Activated naive CD4-positive, alpha-beta T cell treated with anti-CD3 and anti-CD28 coated beads for 36 hours (primary cell): ENCODE results near the gene OTULIN. TPM values are rescaled to one million over a fixed set of nuclear protein-coding genes. Genes with fewer than 3 reads are reported as not detected.

ENCODE experiments used
- CTCF ChIA-PET: fragments of 350-600 bp; sonication (Branson Sonifier 250); formaldehyde crosslinking; loops from one replicate; lab custom pipeline; 2021; ENCODE audit warnings: antibody characterized with exemption; lab: Charles Lee
- DNase-seq: peaks from one replicate; pipeline ENCODE4 v3.0.0-alpha.2; 2020
- H3K27ac Mint-ChIP-seq: one replicate; pipeline ENCODE4 v1.8.0; 2021; ENCODE audit warnings: mild to moderate bottlenecking, mixed read lengths
- H3K27me3 Mint-ChIP-seq: one replicate; pipeline ENCODE4 v1.8.0; 2021; ENCODE audit warnings: low read depth, mixed read lengths
- H3K36me3 Mint-ChIP-seq: one replicate; pipeline ENCODE4 v1.8.0; 2021; ENCODE audit warnings: low read depth, mixed read lengths
- H3K4me1 Mint-ChIP-seq: one replicate; pipeline ENCODE4 v1.8.0; 2021; ENCODE audit warnings: low read depth, mixed read lengths
- H3K4me3 Mint-ChIP-seq: one replicate; pipeline ENCODE4 v1.8.0; 2021; ENCODE audit warnings: mild to moderate bottlenecking, moderate library complexity, mixed read lengths
- H3K9me3 Mint-ChIP-seq: one replicate; pipeline ENCODE4 v1.8.0; 2021; ENCODE audit warnings: mixed read lengths
- intact Hi-C: fragments of 100-400 bp; cut with micrococcal nuclease; formaldehyde crosslinking; loops from one replicate; pipeline ENCODE4 v1.15.1; 2023
- total RNA-seq, 2 experiments: library from RNA; stranded (reverse); gene quantifications; one replicate each; pipeline ENCODE4 v1.2.3, GENCODE V29; 2021

The OTULIN gene
- total RNA-seq, 2 experiments from 2014 or later: 46.4 to 48.0 TPM

DNA sequence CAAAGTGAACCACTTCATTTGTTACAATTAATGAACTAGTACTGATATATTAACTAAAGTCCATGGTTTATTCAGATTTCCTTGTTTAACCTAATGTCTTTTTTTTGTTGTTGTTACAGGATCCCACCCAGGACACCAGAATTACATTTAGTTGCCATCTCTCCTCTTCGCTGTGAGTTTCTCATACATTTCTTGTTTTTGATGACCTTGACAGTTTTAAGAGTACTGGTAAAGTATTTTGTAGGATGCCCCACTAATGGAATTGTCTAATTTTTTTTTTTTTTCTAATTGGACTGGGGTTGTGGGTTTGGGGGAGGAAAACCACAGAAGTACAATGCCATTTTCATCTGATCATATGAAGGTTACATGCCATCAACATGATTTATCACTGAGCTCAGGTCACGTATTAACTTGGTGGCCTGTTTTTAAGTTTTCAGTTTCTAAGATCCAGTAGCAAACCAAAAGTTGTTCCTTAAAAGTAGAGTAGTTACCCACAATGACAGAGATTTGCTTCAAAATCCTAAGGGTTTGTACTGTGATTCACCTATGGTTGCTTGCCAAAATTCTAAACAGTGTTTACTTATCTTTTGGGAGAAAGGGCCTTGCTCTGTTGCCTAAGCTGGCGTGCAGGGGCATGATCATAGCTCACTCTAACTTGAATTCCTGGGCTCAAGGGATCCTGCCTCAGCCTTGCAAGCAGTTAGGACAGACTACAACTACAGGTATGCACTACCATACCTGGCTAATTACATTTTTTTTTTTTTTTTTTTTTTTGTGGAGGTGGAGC lies 4.5 kb upstream of the OTULIN start:
- H3K27ac Mint-ChIP-seq: no peak overlapping the region
- intact Hi-C loops: loop anchor here (10.0 kb wide), 1 partner anchor 1965 kb away; no protein-coding TSS in a partner anchor
- H3K9me3 Mint-ChIP-seq: peaks cover 1% of the 10 kb centered on the region
- CTCF ChIA-PET: interaction anchor here (0.7 kb wide), 1 partner anchor 26 kb away, joined by 3 read pairs; no protein-coding TSS in a partner anchor
- peaks cover 72% of the 10 kb centered on the region for H3K4me1 Mint-ChIP-seq
- no peak overlapping the region for H3K4me3 Mint-ChIP-seq
- H3K36me3 Mint-ChIP-seq: peaks cover 21% of the 10 kb centered on the region
- no peaks in the 10 kb centered on the region for H3K27me3 Mint-ChIP-seq
- DNase-seq: no peak

DNA sequence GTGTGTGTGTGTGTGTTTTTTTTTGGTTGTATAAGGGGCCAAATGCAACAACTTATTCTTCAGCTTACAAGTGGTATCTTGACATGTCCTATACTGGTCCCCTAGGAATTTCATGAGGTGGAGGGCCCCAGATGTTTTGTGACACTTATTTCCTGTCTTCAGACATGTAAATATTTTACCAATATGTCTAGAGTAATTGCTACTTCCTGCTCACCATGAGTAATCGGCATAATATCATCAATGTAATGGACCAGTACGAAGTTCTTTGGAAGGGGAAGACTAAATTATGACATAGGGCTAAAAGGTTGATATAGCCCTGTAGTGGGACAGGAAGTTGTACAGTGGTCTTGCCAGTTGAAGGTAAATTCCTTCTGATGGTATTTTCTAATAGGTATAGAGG lies 3.7 kb upstream of the OTULIN start:
- Mint-ChIP-seq H3K4me1 (peaks cover 65% of the 10 kb centered on the region), H3K4me3 (no peak overlapping the region), H3K36me3 (peaks cover 24% of the 10 kb centered on the region), H3K27ac (no peak overlapping the region), H3K27me3 (no peaks in the 10 kb centered on the region), H3K9me3 (peaks cover 1% of the 10 kb centered on the region)
- CTCF ChIA-PET: interaction anchor here (1.9 kb wide), 1 partner anchor 12 kb away, joined by 10 read pairs; no protein-coding TSS in a partner anchor
- no peak for DNase-seq
- intact Hi-C loops: loop anchor here (10.0 kb wide), 1 partner anchor 1964 kb away; no protein-coding TSS in a partner anchor

DNA sequence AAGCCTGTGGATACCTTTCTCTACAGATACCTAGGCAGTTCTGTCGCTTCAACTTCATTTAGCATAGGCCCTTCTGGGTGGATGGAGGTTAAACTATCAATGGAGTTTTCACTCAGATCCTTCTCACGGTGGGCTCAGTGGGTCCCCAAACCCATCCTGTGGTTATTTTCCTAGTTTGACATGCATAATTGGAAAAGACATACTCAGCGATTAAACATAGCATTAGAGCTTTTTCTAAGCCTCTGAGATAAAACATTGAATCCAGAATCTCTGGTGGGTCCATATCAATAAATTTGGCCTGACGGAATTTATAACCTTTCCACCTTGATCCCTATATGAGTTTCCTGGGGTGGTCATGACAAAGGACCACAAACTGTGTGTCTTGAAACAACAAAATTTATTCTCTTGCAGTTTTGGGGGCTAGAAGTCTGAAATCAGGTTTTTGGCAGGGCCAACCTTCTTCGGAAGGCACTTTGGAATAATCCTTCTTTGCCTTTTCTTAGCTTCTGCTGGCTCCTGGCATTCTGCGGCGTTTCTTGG lies 1.7 kb upstream of the OTULIN start:
- peaks cover 39% of the 10 kb centered on the region for H3K36me3 Mint-ChIP-seq
- no peak for DNase-seq
- peak overlapping the region; percentile 52 for H3K27ac Mint-ChIP-seq
- H3K4me1 Mint-ChIP-seq: peaks cover 63% of the 10 kb centered on the region
- CTCF ChIA-PET: interaction anchor here (1.9 kb wide), 1 partner anchor 14 kb away, joined by 10 read pairs; no protein-coding TSS in a partner anchor
- H3K9me3 Mint-ChIP-seq: peaks cover 1% of the 10 kb centered on the region
- intact Hi-C loops: loop anchor here (1.0 to 10.0 kb wide), 2 partner anchors 9 to 1962 kb away; no protein-coding TSS in a partner anchor
- H3K27me3 Mint-ChIP-seq: no peaks in the 10 kb centered on the region
- H3K4me3 Mint-ChIP-seq: peak overlapping the region; percentile 96

DNA sequence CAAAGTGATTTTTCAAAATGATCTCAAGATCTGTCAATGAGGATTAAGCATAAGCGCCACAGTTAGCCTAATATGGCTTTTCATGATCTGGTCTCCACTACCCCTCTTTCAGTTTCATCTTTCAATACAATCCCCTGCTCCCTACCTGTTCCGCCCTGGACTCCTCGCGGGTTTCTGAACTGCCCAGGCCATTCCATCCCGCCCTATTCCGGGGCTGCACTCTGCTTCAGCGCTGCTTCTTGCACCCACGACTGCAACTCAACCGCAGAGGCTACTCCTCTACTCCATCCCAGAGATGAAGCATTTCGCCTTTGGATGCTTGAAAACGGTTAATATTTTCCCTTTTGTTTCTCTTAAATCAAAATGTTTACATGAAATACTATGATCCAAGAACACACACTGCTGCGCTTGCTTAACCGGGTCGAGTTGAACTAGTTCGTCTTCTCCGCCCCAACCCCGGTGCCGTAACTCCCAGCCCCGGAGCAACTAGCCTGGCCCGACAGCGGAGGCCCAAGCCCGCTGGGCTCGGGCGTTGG lies 716 bp upstream of the OTULIN start:
- H3K9me3 Mint-ChIP-seq: peaks cover 1% of the 10 kb centered on the region
- intact Hi-C loops: loop anchor here (1.0 to 10.0 kb wide), 10 partner anchors 7 to 1961 kb away; partner anchors contain the start of genes ANKH, OTULINL and TRIO
- H3K36me3 Mint-ChIP-seq: peaks cover 46% of the 10 kb centered on the region
- H3K4me1 Mint-ChIP-seq: peaks cover 70% of the 10 kb centered on the region
- peak overlapping the region; percentile 97 for H3K27ac Mint-ChIP-seq
- H3K27me3 Mint-ChIP-seq: no peaks in the 10 kb centered on the region
- H3K4me3 Mint-ChIP-seq: peak overlapping the region; percentile 96
- CTCF ChIA-PET: interaction anchor here (0.9 kb wide), 1 partner anchor 15 kb away, joined by 3 read pairs; no protein-coding TSS in a partner anchor
- DNase-seq: peak; percentile 28

DNA sequence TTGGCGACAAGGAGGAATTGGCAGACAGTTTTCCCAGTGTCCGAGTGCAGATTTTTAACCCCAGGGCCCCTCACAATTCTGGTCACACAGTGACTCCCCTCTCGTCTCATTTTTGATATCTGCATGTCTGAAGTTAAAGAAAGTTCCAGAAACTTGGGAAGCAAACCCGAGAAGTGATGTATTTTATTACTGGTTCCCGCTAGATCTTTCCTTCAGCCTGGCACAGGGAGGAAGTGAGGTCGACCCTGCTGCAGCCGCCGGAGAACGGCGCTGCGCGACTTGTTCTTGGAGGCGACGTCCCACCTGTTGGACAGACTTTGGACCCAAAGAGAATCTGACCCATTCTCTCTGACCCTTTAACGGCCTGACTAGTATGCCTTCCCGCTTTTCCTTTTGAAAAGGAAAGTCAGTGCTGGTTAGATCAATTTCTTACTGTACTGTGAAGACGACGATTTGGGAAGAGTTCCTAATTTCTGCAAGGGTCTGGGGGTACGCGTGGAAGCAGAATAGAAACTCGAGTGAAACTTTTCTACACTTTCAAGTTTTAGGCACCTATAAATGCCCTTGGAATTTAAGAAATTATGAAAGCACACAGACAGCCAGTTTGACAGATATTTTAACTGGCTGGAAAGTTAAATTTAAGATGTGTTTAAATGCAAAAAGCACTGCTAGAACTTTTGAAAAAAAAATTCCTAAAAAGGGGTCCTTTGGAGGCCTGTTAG lies 744 bp downstream of the OTULIN start:
- peaks cover 69% of the 10 kb centered on the region for H3K4me1 Mint-ChIP-seq
- DNase-seq: peak; percentile 30
- CTCF ChIA-PET: no interaction called here

DNA sequence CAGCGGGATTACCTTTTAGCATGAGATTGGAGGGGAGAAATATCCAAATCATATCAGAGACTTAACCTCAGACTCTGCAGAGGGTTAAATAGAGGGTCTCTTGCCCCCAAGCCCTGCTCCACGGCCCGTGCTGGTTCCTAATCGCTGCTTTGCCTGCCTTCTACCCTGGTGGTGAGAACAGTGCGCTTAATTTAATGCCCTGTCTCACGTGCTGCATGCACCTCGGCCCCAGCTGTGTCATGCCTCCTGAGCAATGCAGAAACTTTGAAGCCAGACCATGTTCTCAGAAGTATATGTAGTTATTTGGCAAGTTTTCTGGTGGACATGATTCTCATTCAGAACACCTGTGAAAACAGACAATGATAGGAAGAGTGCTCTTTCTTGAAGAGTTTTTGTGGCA lies 1.4 kb downstream of the OTULIN start:
- peak; percentile 79 for DNase-seq
- peak overlapping the region; percentile 94 for H3K27ac Mint-ChIP-seq
- CTCF ChIA-PET: no interaction called here
- H3K4me1 Mint-ChIP-seq: peaks cover 69% of the 10 kb centered on the region
- H3K9me3 Mint-ChIP-seq: peaks cover 1% of the 10 kb centered on the region
- peak overlapping the region; percentile 96 for H3K4me3 Mint-ChIP-seq
- H3K36me3 Mint-ChIP-seq: peaks cover 44% of the 10 kb centered on the region
- intact Hi-C loops: loop anchor here (1.0 to 10.0 kb wide), 6 partner anchors 9 to 1959 kb away; partner anchors contain the start of genes OTULINL and ZNF622
- no peaks in the 10 kb centered on the region for H3K27me3 Mint-ChIP-seq

More for the DNA sequence above, 744 bp downstream of the OTULIN start:
- H3K9me3 Mint-ChIP-seq: peaks cover 1% of the 10 kb centered on the region
- peaks cover 46% of the 10 kb centered on the region for H3K36me3 Mint-ChIP-seq
- peak overlapping the region; percentile 96 for H3K4me3 Mint-ChIP-seq
- peak overlapping the region; percentile 94 for H3K27ac Mint-ChIP-seq
- intact Hi-C loops: loop anchor here (2.0 to 10.0 kb wide), 5 partner anchors 70 to 1960 kb away; partner anchors contain the start of genes OTULINL and ZNF622
- no peaks in the 10 kb centered on the region for H3K27me3 Mint-ChIP-seq

DNA sequence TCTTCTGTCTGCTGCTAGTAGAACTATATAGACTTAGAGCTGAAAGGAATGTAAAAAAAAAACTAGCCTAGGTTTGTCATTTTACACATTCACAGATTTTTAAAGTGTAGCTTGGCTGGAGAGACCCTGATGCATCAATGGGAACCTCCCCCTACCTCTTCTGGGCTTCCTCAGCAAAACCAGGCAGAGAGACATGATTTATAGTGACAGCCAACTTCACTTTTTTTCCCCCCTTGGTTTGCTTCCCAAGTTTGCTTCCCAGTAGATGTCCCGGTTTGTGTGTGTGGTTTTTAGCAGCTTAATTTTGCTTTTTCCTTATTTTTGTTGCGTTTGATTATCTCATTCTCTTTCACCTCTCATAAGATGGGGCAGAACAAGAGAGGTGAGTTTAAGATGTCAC lies 1.8 kb downstream of the OTULIN start:
- H3K4me3 Mint-ChIP-seq: peak overlapping the region; percentile 96
- DNase-seq: no peak
- peaks cover 69% of the 10 kb centered on the region for H3K4me1 Mint-ChIP-seq
- H3K36me3 Mint-ChIP-seq: peaks cover 45% of the 10 kb centered on the region
- no peaks in the 10 kb centered on the region for H3K27me3 Mint-ChIP-seq
- CTCF ChIA-PET: no interaction called here
- peaks cover 1% of the 10 kb centered on the region for H3K9me3 Mint-ChIP-seq
- intact Hi-C loops: loop anchor here (1.0 to 10.0 kb wide), 3 partner anchors 9 to 1958 kb away; partner anchors contain the start of gene ZNF622
- peak overlapping the region; percentile 94 for H3K27ac Mint-ChIP-seq

DNA sequence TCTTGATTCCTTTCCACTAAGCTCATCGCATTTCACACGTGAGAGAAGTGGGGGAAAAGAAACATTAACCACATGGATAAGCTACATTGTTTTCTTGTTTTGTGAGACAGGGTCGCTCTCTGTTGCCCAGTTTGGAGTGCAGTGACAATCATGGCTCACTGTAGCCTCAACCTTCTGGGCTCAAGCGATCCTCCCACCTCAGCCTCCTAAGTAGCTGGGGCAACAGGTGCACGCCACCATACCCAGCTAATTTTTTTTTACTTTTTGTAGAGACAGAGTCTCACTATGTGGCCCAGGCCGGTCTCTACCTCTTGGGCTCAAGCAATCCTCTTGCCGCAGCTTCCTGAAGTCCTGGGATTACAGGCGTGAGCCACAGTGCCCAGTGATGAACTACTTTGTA lies 2.8 kb downstream of the OTULIN start:
- peak overlapping the region; percentile 80 for H3K27ac Mint-ChIP-seq
- intact Hi-C loops: loop anchor here (5.0 to 10.0 kb wide), 2 partner anchors 1800 to 1958 kb away; partner anchors contain the start of gene ZNF622
- H3K4me3 Mint-ChIP-seq: peak overlapping the region; percentile 96
- CTCF ChIA-PET: interaction anchor here (0.7 to 1.9 kb wide), 4 partner anchors 9 to 298 kb away, joined by 3 to 5 read pairs (median 4); no protein-coding TSS in a partner anchor
- peaks cover 41% of the 10 kb centered on the region for H3K36me3 Mint-ChIP-seq
- peaks cover 70% of the 10 kb centered on the region for H3K4me1 Mint-ChIP-seq
- no peak for DNase-seq
- H3K9me3 Mint-ChIP-seq: no peaks in the 10 kb centered on the region
- H3K27me3 Mint-ChIP-seq: no peaks in the 10 kb centered on the region

DNA sequence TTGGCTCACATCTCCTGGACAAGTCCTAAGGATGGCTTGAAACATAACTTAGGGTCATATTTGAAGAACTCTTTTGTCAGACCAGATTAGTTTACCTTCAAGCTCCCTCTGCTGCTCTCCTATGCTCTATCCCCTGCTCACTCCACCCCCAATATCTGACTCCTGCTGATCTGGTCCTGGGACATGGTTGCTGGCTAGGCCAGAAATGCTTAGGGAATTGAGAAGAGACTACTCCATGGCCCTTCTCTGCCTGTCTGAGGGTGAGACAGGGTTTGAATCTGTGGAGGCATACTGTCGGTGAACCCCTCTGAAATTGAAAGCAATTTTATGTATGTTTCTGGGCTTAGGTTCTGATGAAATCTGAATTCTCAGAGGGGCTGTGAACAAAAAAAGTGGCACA lies 3.3 kb downstream of the OTULIN start:
- peak overlapping the region; percentile 80 for H3K27ac Mint-ChIP-seq
- peaks cover 41% of the 10 kb centered on the region for H3K36me3 Mint-ChIP-seq
- no peak for DNase-seq
- no peaks in the 10 kb centered on the region for H3K9me3 Mint-ChIP-seq
- H3K27me3 Mint-ChIP-seq: no peaks in the 10 kb centered on the region
- intact Hi-C loops: loop anchor here (5.0 to 10.0 kb wide), 2 partner anchors 1800 to 1957 kb away; partner anchors contain the start of gene ZNF622
- CTCF ChIA-PET: interaction anchor here (1.1 to 1.9 kb wide), 3 partner anchors 8 to 37 kb away, joined by 3 to 5 read pairs (median 5); no protein-coding TSS in a partner anchor
- peaks cover 72% of the 10 kb centered on the region for H3K4me1 Mint-ChIP-seq
- H3K4me3 Mint-ChIP-seq: peak overlapping the region; percentile 96

DNA sequence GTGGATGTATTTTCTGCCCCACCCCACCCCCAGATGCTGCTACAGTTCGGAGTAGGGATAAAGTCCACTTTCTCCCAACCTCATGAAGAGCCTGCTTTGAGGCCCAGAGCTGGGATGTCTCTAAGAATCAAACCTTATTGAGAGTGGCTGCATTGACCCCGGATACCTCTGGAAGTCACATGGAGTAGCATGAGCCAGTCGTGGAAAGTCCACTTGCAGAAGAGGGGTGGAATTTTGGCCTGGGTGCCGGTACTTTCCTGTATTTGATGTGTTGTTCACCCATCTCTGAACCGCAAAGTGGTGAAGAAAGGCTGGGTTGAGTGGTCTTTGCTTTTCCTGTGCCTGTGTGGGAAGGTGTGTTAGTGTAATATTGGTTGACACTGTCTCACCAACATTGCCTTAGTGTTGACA lies 3.7 kb downstream of the OTULIN start:
- Mint-ChIP-seq H3K27ac (peak overlapping the region; percentile 80), H3K4me1 (peaks cover 72% of the 10 kb centered on the region), H3K9me3 (no peaks in the 10 kb centered on the region), H3K36me3 (peaks cover 39% of the 10 kb centered on the region), H3K4me3 (peak overlapping the region; percentile 96), H3K27me3 (no peaks in the 10 kb centered on the region)
- CTCF ChIA-PET: interaction anchor here (0.6 to 1.9 kb wide), 3 partner anchors 8 to 35 kb away, joined by 3 to 10 read pairs (median 5); no protein-coding TSS in a partner anchor
- intact Hi-C loops: loop anchor here (5.0 to 10.0 kb wide), 2 partner anchors 1799 to 1957 kb away; partner anchors contain the start of gene ZNF622
- DNase-seq: no peak

DNA sequence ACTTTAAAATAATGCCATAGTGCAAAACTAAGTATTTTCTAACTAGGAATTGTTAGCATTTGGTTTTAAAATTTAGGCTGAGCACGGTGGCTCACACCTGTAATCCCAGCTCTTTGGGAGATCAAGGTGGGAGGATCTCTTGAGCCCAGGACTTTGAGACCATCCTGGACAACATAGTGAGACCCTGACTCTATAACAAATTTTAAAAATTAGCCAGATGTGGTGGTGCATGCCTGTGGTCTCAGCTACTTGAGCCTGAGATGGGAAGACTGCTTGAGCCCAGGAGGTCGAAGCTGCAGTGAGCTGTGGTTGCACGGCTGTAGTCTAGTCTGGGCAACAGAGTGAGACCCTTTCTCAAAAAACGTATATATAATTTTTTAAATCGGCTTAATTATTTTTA lies 4.9 kb downstream of the OTULIN start:
- intact Hi-C loops: loop anchor here (5.0 to 10.0 kb wide), 2 partner anchors 1798 to 1955 kb away; partner anchors contain the start of gene ZNF622
- Mint-ChIP-seq H3K36me3 (peaks cover 41% of the 10 kb centered on the region), H3K9me3 (no peaks in the 10 kb centered on the region), H3K4me1 (peaks cover 75% of the 10 kb centered on the region), H3K27ac (no peak overlapping the region), H3K4me3 (no peak overlapping the region), H3K27me3 (no peaks in the 10 kb centered on the region)
- no peak for DNase-seq
- CTCF ChIA-PET: interaction anchor here (1.0 to 1.7 kb wide), 3 partner anchors 21 to 323 kb away, joined by 3 to 10 read pairs (median 3); no protein-coding TSS in a partner anchor
